GM19023 (cell line): Measurements from ENCODE around the gene PDE11A.

ENCODE experiments used
- ATAC-seq: cut with Tn5 transposase; IDR thresholded peaks from one replicate; pipeline ENCODE4 v1.9.1; 2021; ENCODE audit warnings: mild to moderate bottlenecking, moderate library complexity; ENCODE audit not compliant: unreplicated experiment

PDE11A gene

GRCh38 chr2:177676636-177677035 lies 395.9 kb downstream of the PDE11A start:
- ATAC-seq: no peak

GRCh38 chr2:177675825-177676224 lies 396.8 kb downstream of the PDE11A start:
- no peak for ATAC-seq

- ATAC-seq: no peak
These were observed 397.2 kb downstream of the PDE11A start for GRCh38 chr2:177675350-177675821.

- no peak for ATAC-seq
These were observed 398.7 kb downstream of the PDE11A start for GRCh38 chr2:177673602-177674595.

GRCh38 chr2:177671662-177672061 lies 400.9 kb downstream of the PDE11A start:
- ATAC-seq: no peak

- ATAC-seq: no peak
These were observed 401.6 kb downstream of the PDE11A start for GRCh38 chr2:177670791-177671535.

- no peak for ATAC-seq
These were observed 402.8 kb downstream of the PDE11A start for GRCh38 chr2:177669625-177670330.

GRCh38 chr2:177669201-177669600 lies 403.4 kb downstream of the PDE11A start:
- ATAC-seq: no peak

- no peak for ATAC-seq
These were observed 404.0 kb downstream of the PDE11A start for GRCh38 chr2:177668617-177669016.

- ATAC-seq: no peak
These were observed 405.0 kb downstream of the PDE11A start for GRCh38 chr2:177667626-177668025.

GRCh38 chr2:177666408-177666807 lies 406.2 kb downstream of the PDE11A start:
- no peak for ATAC-seq

GRCh38 chr2:177665948-177666347 lies 406.6 kb downstream of the PDE11A start:
- no peak for ATAC-seq

GRCh38 chr2:177665328-177665727 lies 407.2 kb downstream of the PDE11A start:
- ATAC-seq: no peak

GRCh38 chr2:177662895-177663294 lies 409.7 kb downstream of the PDE11A start:
- no peak for ATAC-seq

GRCh38 chr2:177660742-177661141 lies 411.8 kb downstream of the PDE11A start:
- no peak for ATAC-seq

- no peak for ATAC-seq
These were observed 414.3 kb downstream of the PDE11A start for GRCh38 chr2:177658309-177658708.

GRCh38 chr2:177651833-177652232 lies 420.7 kb downstream of the PDE11A start:
- ATAC-seq: no peak

- no peak for ATAC-seq
These were observed 422.7 kb downstream of the PDE11A start for GRCh38 chr2:177649568-177650518.

- ATAC-seq: no peak
These were observed 425.8 kb downstream of the PDE11A start for GRCh38 chr2:177646791-177647190.

- ATAC-seq: no peak
These were observed 426.3 kb downstream of the PDE11A start for GRCh38 chr2:177646241-177646640.
